HFFc6 (cell line): ENCODE data around the gene TMEM114. TPM values are rescaled to one million over a fixed set of nuclear protein-coding genes. Genes with fewer than 3 reads are reported as not detected.

Experiments used
- DNase-seq: peaks from one replicate; pipeline ENCODE4 v3.0.0-alpha.2; 2018
- H3K27ac Mint-ChIP-seq: 2 replicates; pipeline ENCODE4 v1.8.0; 2020; ENCODE audit warnings: mild to moderate bottlenecking, mixed read lengths
- H3K27me3 Mint-ChIP-seq: 2 replicates; pipeline ENCODE4 v1.8.0; 2021; ENCODE audit warnings: mild to moderate bottlenecking, moderate library complexity, mixed read lengths; ENCODE audit not compliant: insufficient read depth
- H3K36me3 Mint-ChIP-seq: 2 replicates; pipeline ENCODE4 v1.8.0; 2021; ENCODE audit warnings: low read depth, mixed read lengths
- H3K4me1 Mint-ChIP-seq: 2 replicates; pipeline ENCODE4 v1.8.0; 2020; ENCODE audit warnings: low read depth, mixed read lengths
- H3K4me3 Mint-ChIP-seq: 2 replicates; pipeline ENCODE4 v1.8.0; 2020; ENCODE audit warnings: mild to moderate bottlenecking, moderate library complexity, mixed read lengths
- H3K9me3 Mint-ChIP-seq: 2 replicates; pipeline ENCODE4 v1.8.0; 2020; ENCODE audit warnings: mild to moderate bottlenecking, mixed read lengths
- total RNA-seq, 6 experiments: library from RNA; stranded (reverse); fragmentation: NEBNext Ultra II Directional; extraction: Animal tissue kit (Norgen Biotek cat#: 25700); gene quantifications; 2 replicates in 1 of 6; 3 replicates in 5 of 6; pipeline ENCODE4 v1.2.3, GENCODE V29; 2021
- TF ChIP-seq, protein P1 (sequence below): fragments of 200-600 bp; sonication (generic); IDR thresholded peaks from 2 replicates; pipeline ENCODE4 v1.5.0; 2021; ENCODE audit warnings: antibody characterized with exemption, mild to moderate bottlenecking

The TMEM114 gene
- total RNA-seq, 6 experiments from 2014 or later: not detected

DNA sequence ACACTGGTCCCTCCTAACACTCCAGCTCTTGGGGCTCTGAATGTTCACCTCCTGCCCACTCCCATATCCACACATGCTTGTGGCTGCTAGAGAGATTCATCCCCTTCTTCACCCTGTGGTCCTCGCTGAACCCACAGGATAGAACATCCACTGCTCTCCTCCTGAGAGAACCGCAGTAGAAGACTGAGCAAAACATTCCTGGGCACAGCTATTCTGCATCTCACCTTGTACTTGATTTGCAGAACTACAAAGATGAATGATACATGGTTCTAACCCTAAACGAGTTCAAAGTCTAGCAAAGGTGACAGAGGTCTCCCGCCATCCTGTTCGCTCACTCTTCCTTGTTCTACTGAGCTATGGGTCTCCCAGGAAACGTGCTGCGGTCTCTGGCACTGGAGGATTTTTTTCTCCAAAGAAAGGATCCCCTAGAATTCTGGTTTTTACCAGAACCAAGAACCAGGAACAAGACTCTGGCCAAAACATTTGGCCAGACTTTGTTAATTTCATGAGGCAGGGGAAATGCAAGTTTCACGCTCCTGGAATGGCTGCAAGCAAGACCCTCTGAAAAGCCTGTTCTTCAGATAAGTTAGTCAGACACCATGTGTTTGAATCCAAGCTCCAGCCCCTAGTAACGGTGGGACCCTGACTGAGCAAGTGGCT, 39.5 kb downstream of the TMEM114 start:
- no peak for DNase-seq
- Mint-ChIP-seq H3K9me3 (no peaks in the 10 kb centered on the region), H3K4me1 (no peaks in the 10 kb centered on the region), H3K36me3 (no peaks in the 10 kb centered on the region), H3K27me3 (peaks cover 11% of the 10 kb centered on the region; the same call in 1 of the 2 replicates), H3K4me3 (no peak overlapping the region), H3K27ac (no peak overlapping the region)
- TF ChIP-seq, protein P1, sequence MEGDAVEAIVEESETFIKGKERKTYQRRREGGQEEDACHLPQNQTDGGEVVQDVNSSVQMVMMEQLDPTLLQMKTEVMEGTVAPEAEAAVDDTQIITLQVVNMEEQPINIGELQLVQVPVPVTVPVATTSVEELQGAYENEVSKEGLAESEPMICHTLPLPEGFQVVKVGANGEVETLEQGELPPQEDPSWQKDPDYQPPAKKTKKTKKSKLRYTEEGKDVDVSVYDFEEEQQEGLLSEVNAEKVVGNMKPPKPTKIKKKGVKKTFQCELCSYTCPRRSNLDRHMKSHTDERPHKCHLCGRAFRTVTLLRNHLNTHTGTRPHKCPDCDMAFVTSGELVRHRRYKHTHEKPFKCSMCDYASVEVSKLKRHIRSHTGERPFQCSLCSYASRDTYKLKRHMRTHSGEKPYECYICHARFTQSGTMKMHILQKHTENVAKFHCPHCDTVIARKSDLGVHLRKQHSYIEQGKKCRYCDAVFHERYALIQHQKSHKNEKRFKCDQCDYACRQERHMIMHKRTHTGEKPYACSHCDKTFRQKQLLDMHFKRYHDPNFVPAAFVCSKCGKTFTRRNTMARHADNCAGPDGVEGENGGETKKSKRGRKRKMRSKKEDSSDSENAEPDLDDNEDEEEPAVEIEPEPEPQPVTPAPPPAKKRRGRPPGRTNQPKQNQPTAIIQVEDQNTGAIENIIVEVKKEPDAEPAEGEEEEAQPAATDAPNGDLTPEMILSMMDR: no peak

DNA sequence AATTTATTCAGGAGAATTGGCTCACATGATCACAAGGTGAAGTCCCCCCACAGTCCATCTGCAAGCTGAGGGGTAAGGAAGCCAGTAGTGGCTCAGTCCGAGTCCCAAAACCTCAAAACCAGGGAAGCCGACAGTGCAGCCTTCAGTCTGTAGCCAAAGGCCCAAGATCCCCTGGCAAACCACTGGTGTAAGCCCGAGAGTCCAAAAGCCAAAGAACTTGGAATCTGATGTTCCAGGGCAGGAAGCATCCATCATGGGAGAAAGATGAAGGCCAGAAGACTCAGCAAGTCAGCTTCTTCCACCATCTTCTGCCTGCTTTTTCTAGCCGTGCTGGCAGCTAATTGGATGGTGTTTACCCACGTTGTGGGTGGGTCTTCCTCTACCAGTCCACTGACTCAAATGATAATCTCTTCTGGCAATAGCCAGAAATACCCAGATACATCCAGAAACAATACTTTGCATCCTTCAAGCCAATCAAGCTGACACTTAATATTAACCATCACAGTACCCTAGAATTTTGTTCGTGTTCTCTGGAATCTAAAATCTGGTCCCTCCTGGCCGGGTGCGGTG, 40.4 kb downstream of the TMEM114 start:
- Mint-ChIP-seq H3K9me3 (no peaks in the 10 kb centered on the region), H3K4me3 (no peak overlapping the region), H3K36me3 (no peaks in the 10 kb centered on the region), H3K27me3 (peaks cover 11% of the 10 kb centered on the region; the same call in 1 of the 2 replicates), H3K27ac (no peak overlapping the region), H3K4me1 (no peaks in the 10 kb centered on the region)
- DNase-seq: no peak
- TF ChIP-seq, protein P1: no peak

DNA sequence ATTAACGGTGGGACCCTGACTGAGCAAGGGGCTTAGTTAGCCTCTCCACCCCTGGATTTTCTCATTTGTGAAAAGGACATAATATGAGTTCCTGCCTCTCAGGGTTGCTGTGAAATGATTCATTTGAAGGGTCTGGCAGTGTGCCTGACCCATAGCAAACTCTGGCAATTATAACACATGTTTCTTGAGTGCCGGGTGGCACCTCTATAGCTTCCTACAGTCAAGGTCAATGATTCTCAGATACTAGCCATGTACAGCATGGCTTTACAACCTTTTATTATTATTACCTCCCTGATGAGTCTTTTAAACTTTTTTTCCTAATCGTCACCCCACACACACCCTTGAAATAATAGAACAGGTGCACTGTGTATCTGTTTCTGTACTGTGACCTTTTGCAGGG, 42.1 kb downstream of the TMEM114 start:
- DNase-seq: no peak
- H3K9me3 Mint-ChIP-seq: no peaks in the 10 kb centered on the region; the same call in 1 of the 2 replicates
- H3K4me3 Mint-ChIP-seq: no peak overlapping the region
- no peaks in the 10 kb centered on the region for H3K4me1 Mint-ChIP-seq
- TF ChIP-seq, protein P1: no peak
- no peaks in the 10 kb centered on the region for H3K36me3 Mint-ChIP-seq
- H3K27me3 Mint-ChIP-seq: peaks cover 11% of the 10 kb centered on the region; the same call in 1 of the 2 replicates
- no peak overlapping the region for H3K27ac Mint-ChIP-seq

DNA sequence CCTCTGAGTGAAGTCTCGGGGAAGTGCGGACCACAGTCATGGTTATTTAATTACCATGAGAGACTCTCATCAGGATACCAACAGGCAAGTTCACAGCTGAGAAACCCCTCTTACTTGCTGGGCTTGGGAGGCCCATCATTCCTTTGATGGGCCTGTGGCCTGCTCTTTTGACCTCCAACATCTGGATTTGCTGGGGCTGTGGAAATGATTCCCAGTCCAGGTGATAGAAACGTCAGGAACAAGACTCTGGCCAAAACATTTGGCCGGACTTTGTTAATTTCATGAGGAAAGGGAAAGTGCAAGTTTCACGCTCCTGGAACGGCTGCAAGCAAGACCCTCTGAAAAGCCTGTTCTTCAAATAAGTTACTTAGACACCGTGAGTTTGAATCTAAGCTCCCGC, 42.5 kb downstream of the TMEM114 start:
- Mint-ChIP-seq H3K36me3 (no peaks in the 10 kb centered on the region), H3K27ac (no peak overlapping the region), H3K4me3 (no peak overlapping the region), H3K27me3 (peaks cover 10% of the 10 kb centered on the region; the same call in 1 of the 2 replicates), H3K9me3 (no peaks in the 10 kb centered on the region; the same call in 1 of the 2 replicates), H3K4me1 (no peaks in the 10 kb centered on the region)
- no peak for DNase-seq
- TF ChIP-seq, protein P1: no peak

DNA sequence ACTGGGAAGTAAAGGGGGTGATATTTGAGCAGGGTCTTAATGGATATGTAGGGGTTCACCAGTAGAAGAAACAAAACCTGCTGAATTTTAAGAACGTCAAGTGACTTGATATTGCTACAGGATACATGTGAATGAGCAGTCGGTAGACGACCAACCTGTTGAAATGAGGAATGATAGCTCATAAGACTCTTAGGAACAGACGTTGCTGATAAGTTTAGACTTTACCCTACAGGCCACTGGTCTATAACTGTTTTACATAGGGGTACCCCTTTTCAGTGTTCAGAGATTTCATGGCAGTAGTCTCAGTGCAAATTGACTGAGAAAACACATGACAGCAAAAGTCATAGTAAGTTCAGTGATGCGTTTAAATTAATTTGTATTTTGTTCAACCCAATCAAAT, 45.9 kb downstream of the TMEM114 start:
- no peak overlapping the region for H3K4me3 Mint-ChIP-seq
- peaks cover 5% of the 10 kb centered on the region; the same call in 1 of the 2 replicates for H3K27me3 Mint-ChIP-seq
- DNase-seq: no peak
- H3K4me1 Mint-ChIP-seq: no peaks in the 10 kb centered on the region
- TF ChIP-seq, protein P1: no peak
- no peak overlapping the region for H3K27ac Mint-ChIP-seq
- no peaks in the 10 kb centered on the region for H3K36me3 Mint-ChIP-seq
- H3K9me3 Mint-ChIP-seq: no peaks in the 10 kb centered on the region; the same call in 1 of the 2 replicates
